ENCODE measurements around the gene RAVER2. TPM values are rescaled to one million over a fixed set of nuclear protein-coding genes. Genes with fewer than 3 reads are reported as not detected.
"Not testable (repeated sequence)": the region's sequence is repeated elsewhere in the genome, so short reads cannot be mapped to it uniquely, and the experiment has no call there.

RAVER2 gene
- total RNA-seq, 2 experiments from 2014 or later = 0.70 to 1.2 TPM

DNA sequence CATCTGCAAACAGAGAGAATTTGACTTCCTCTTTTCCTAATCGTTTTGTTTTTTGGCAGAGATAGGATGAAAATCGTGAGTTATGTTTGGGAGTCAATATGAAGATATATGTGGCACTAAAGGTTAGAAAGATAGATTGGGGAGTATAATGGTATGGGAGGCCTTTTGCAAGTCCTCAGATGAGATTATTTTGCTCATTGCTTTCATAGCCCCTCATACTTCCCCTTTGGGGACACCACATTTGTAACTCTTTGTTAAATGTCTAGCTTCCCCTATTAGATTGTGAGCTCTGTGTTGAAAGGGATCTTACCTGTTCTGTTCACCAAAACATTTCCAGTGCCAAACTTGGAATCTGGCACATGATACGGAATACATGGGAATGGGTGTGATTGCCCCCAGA lies 30.2 kb downstream of the RAVER2 start:
- ATAC-seq (no peak), DNase-seq (no peak)
- H3K9me3 Mint-ChIP-seq (ENCODE audit: insufficient read depth) = no peaks in the 10 kb centered on the region
- H3K36me3 Mint-ChIP-seq (ENCODE audit: low read depth) = no peaks in the 10 kb centered on the region
- no peak overlapping the region for H3K4me3 Mint-ChIP-seq
- CTCF ChIA-PET = interaction anchor here (1.2 kb wide), 2 partner anchors 9 to 18 kb away, joined by 3 read pairs; no protein-coding TSS in a partner anchor
- no peak overlapping the region for H3K27ac Mint-ChIP-seq
- peaks cover 3% of the 10 kb centered on the region for H3K4me1 Mint-ChIP-seq (ENCODE audit: low read depth)
- no peaks in the 10 kb centered on the region for H3K27me3 Mint-ChIP-seq (ENCODE audit: low read depth)
- POLR2A ChIA-PET = no interaction called here

DNA sequence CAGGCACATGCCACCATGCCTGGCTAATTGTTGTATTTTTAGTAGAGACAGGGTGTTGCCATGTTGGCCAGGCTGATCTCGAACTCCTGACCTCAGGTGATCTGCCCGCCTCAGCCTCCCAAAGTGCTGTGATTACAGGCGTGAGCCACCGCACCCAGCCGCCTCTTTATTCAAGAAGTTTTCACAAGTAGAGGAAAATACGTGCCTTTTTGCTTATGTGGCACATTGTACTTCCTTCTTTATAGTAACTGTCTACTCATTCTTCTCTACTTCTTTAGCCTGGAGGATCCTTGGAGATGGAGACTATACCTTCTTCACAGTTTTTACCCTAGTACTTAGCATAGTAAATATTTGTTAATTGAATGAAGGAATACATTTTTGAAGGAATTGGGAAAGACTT lies 37.2 kb downstream of the RAVER2 start:
- DNase-seq; ATAC-seq; H3K36me3 Mint-ChIP-seq (ENCODE audit: low read depth); POLR2A ChIA-PET; H3K27me3 Mint-ChIP-seq (ENCODE audit: low read depth); H3K9me3 Mint-ChIP-seq (ENCODE audit: insufficient read depth); CTCF ChIA-PET; H3K27ac Mint-ChIP-seq; H3K4me3 Mint-ChIP-seq; H3K4me1 Mint-ChIP-seq (ENCODE audit: low read depth): not testable (repeated sequence)

DNA sequence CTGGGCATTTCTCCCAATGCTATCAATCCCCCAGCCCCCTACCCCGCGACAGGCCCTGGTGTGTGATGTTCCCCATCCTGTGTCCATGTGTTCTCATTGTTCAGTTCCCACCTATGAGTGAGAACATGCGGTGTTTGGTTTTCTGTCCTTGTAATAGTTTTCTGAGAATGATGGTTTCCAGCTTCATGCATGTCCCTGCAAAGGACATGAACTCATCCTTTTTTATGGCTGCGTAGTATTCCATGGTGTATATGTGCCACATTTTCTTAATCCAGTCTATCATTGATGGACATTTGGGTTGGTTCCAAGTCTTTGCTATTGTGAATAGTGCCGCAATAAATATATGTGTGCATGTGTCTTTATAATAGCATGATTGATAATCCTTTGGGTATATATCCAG lies 38.0 kb downstream of the RAVER2 start:
- H3K27ac Mint-ChIP-seq; H3K27me3 Mint-ChIP-seq (ENCODE audit: low read depth); CTCF ChIA-PET; H3K4me1 Mint-ChIP-seq (ENCODE audit: low read depth); H3K9me3 Mint-ChIP-seq (ENCODE audit: insufficient read depth); POLR2A ChIA-PET; DNase-seq; H3K36me3 Mint-ChIP-seq (ENCODE audit: low read depth); ATAC-seq; H3K4me3 Mint-ChIP-seq: not testable (repeated sequence)

- Mint-ChIP-seq H3K36me3 (ENCODE audit: low read depth) (peaks cover 2% of the 10 kb centered on the region), H3K4me3 (no peak overlapping the region), H3K27ac (no peak overlapping the region), H3K27me3 (ENCODE audit: low read depth) (no peaks in the 10 kb centered on the region), H3K4me1 (ENCODE audit: low read depth) (no peaks in the 10 kb centered on the region), H3K9me3 (ENCODE audit: insufficient read depth) (peaks cover 13% of the 10 kb centered on the region)
- DNase-seq = no peak
- ATAC-seq = no peak
- CTCF ChIA-PET = no interaction called here
- POLR2A ChIA-PET = no interaction called here
These were observed 46.1 kb downstream of the RAVER2 start for GRCh38 chr1:64790832-64791487.

DNA sequence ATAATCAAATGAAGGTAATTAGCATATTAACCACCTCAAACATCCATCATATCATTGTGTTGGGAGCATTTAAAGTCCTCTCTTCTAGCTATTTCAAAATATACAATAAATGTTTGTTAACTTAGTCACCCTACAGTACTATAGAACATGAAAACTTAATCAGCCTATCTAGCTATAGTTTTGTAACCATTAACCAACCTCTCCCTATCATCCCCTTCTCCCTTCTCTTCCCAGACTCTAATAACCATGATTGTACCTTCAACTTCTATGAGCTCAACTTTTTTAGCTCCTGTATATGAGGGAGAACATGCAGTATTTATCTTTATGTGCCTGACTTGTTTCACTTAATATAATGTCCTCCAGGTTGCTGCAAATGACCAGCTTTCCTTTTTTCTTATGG lies 54.0 kb downstream of the RAVER2 start:
- ATAC-seq (no peak), DNase-seq (no peak)
- Mint-ChIP-seq H3K27ac (no peak overlapping the region), H3K9me3 (ENCODE audit: insufficient read depth) (no peaks in the 10 kb centered on the region), H3K4me3 (no peak overlapping the region), H3K27me3 (ENCODE audit: low read depth) (no peaks in the 10 kb centered on the region), H3K4me1 (ENCODE audit: low read depth) (no peaks in the 10 kb centered on the region), H3K36me3 (ENCODE audit: low read depth) (no peaks in the 10 kb centered on the region)
- CTCF ChIA-PET = interaction anchor here (0.7 kb wide), 1 partner anchor 25 kb away, joined by 3 read pairs; no protein-coding TSS in a partner anchor
- POLR2A ChIA-PET = no interaction called here

- Mint-ChIP-seq H3K27ac (no peak overlapping the region), H3K4me3 (no peak overlapping the region), H3K27me3 (ENCODE audit: low read depth) (no peaks in the 10 kb centered on the region), H3K36me3 (ENCODE audit: low read depth) (no peaks in the 10 kb centered on the region), H3K4me1 (ENCODE audit: low read depth) (no peaks in the 10 kb centered on the region), H3K9me3 (ENCODE audit: insufficient read depth) (no peaks in the 10 kb centered on the region)
- POLR2A ChIA-PET = no interaction called here
- CTCF ChIA-PET = no interaction called here
- no peak for DNase-seq
- no peak for ATAC-seq
These were observed 57.1 kb downstream of the RAVER2 start for GRCh38 chr1:64801851-64802523.

GRCh38 chr1:64809309-64809708 lies 64.4 kb downstream of the RAVER2 start:
- Mint-ChIP-seq H3K36me3 (ENCODE audit: low read depth) (no peaks in the 10 kb centered on the region), H3K4me1 (ENCODE audit: low read depth) (no peaks in the 10 kb centered on the region), H3K27ac (no peak overlapping the region), H3K9me3 (ENCODE audit: insufficient read depth) (no peaks in the 10 kb centered on the region), H3K4me3 (no peak overlapping the region), H3K27me3 (ENCODE audit: low read depth) (no peaks in the 10 kb centered on the region)
- CTCF ChIA-PET = no interaction called here
- ATAC-seq (no peak), DNase-seq (no peak)
- POLR2A ChIA-PET = no interaction called here

GRCh38 chr1:64810001-64810400 lies 65.1 kb downstream of the RAVER2 start:
- Mint-ChIP-seq H3K9me3 (ENCODE audit: insufficient read depth) (no peaks in the 10 kb centered on the region), H3K4me1 (ENCODE audit: low read depth) (no peaks in the 10 kb centered on the region), H3K36me3 (ENCODE audit: low read depth) (no peaks in the 10 kb centered on the region), H3K4me3 (no peak overlapping the region), H3K27me3 (ENCODE audit: low read depth) (no peaks in the 10 kb centered on the region), H3K27ac (no peak overlapping the region)
- ATAC-seq = no peak
- CTCF ChIA-PET = no interaction called here
- POLR2A ChIA-PET = no interaction called here
- DNase-seq = no peak

- ATAC-seq (no peak), DNase-seq (no peak)
- no peaks in the 10 kb centered on the region for H3K9me3 Mint-ChIP-seq (ENCODE audit: insufficient read depth)
- no peaks in the 10 kb centered on the region for H3K36me3 Mint-ChIP-seq (ENCODE audit: low read depth)
- H3K4me3 Mint-ChIP-seq = no peak overlapping the region
- no peaks in the 10 kb centered on the region for H3K4me1 Mint-ChIP-seq (ENCODE audit: low read depth)
- H3K27ac Mint-ChIP-seq = no peak overlapping the region
- CTCF ChIA-PET = no interaction called here
- H3K27me3 Mint-ChIP-seq (ENCODE audit: low read depth) = no peaks in the 10 kb centered on the region
- POLR2A ChIA-PET = no interaction called here
These were observed 66.3 kb downstream of the RAVER2 start for GRCh38 chr1:64811131-64811530.

- Mint-ChIP-seq H3K27me3 (ENCODE audit: low read depth) (no peaks in the 10 kb centered on the region), H3K4me1 (ENCODE audit: low read depth) (no peaks in the 10 kb centered on the region)
- POLR2A ChIA-PET = no interaction called here
These were observed 69.6 kb downstream of the RAVER2 start for GRCh38 chr1:64814427-64814826.

GRCh38 chr1:64817364-64817763 lies 72.5 kb downstream of the RAVER2 start:
- POLR2A ChIA-PET; H3K9me3 Mint-ChIP-seq (ENCODE audit: insufficient read depth); H3K36me3 Mint-ChIP-seq (ENCODE audit: low read depth); DNase-seq; H3K4me1 Mint-ChIP-seq (ENCODE audit: low read depth); CTCF ChIA-PET; H3K27ac Mint-ChIP-seq; ATAC-seq; H3K4me3 Mint-ChIP-seq; H3K27me3 Mint-ChIP-seq (ENCODE audit: low read depth): not testable (repeated sequence)

More at GRCh38 chr1:64814427-64814826, 69.6 kb downstream of the RAVER2 start:
- ATAC-seq (no peak), DNase-seq (no peak)
- Mint-ChIP-seq H3K4me3 (no peak overlapping the region), H3K27ac (no peak overlapping the region), H3K36me3 (ENCODE audit: low read depth) (no peaks in the 10 kb centered on the region), H3K9me3 (ENCODE audit: insufficient read depth) (no peaks in the 10 kb centered on the region)
- CTCF ChIA-PET = no interaction called here

DNA sequence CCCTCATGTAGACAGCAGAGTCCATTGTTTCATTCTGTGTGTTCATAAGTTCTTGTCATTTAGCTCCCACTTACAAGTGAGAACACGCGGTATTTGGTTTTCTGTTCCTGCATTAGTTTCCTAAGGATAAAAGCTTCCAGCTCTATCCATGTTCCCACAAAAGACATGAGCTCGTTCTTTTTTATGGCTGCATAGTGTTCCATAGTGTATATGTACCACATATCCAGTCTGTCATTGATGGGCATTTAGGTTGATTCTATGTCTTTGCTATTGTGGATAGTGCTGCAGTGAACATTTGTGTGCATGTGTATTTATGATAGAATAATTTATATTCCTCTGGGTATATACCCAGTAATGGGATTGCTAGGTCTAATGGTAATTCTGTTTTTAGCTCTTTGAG lies 75.7 kb downstream of the RAVER2 start:
- CTCF ChIA-PET = interaction anchor here (0.6 kb wide), 1 partner anchor 255 kb away, joined by 3 read pairs; no protein-coding TSS in a partner anchor
- H3K4me3 Mint-ChIP-seq; DNase-seq; H3K9me3 Mint-ChIP-seq (ENCODE audit: insufficient read depth); POLR2A ChIA-PET; H3K4me1 Mint-ChIP-seq (ENCODE audit: low read depth); H3K27ac Mint-ChIP-seq; ATAC-seq; H3K36me3 Mint-ChIP-seq (ENCODE audit: low read depth); H3K27me3 Mint-ChIP-seq (ENCODE audit: low read depth): not testable (repeated sequence)

Data from activated CD8-positive, alpha-beta T cell treated with anti-CD3 and anti-CD28 coated beads, Interleukin-2, amount 10 ng/mL, durations not matched to agents 7 days and 5 days (primary cell).